Retinal pigment epithelial cell (primary cell): ENCODE data around the gene SIX1.

Source experiments
- DNase-seq: peaks from one replicate; pipeline ENCODE4 v3.0.0-alpha.2; 2010; ENCODE audit warnings: low read depth
- H3K4me3 ChIP-seq: 2 replicates; pipeline ENCODE4 v1.5.1; 2011; ENCODE audit warnings: mild to moderate bottlenecking, low read length, control low read depth, moderate library complexity
- TF ChIP-seq, protein P1 (sequence below): conservative IDR thresholded peaks from 2 replicates; pipeline ENCODE4 v1.5.1; 2011; ENCODE audit warnings: low read depth, low read length, control low read depth, inconsistent platforms

The SIX1 gene

DNA sequence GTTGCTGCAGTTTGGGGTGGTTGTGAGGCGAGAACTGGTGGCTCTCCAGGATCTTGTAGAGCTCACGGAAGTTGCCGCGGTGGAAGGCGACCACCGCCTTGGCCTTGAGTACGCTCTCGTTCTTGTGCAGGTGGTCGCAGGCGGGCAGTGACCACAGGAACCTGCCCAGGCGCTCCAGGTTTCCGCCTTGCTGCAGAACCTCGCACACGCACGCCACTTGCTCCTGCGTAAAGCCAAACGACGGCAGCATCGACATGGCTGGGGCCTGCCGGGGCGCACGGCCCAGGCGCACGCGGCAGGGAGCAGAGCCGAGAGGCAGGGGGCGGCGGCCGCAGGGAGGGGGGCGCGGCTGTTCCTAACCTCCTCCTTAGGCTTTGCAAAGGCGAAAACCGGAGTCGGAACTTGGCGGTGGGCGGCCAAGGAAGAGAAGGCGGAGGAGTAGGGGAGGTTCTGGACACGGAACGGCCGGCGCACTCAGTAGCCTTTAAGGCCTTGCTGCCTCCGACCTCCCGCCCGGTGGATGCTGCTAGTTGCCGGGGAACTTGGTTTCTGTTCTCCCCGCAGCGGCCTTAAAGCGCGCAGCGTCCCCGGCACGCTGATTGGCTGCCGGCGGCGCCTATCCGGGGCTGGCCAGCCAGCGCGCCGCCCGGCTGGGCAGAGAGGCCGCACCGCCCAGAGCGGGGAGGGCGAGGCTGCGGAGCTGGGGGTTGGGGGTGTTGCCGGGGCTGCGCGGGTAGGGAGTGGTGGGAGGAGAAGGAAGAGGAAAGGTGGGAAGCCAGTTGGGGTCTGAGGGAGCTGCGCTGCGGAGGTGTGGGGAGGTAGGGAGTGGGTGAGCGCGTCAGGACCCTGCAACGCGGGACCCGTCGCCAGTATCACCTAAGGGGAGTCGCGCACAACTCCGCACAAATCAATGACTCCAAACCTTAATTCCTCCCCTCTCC, at the start of gene SIX1:
TSS of gene SIX1 (minus strand) at position 544 of the 941 bp plus-strand sequence. CDS start at position 256, 288 bp downstream.
- DNase-seq = peak; percentile 34
- H3K4me3 ChIP-seq = peak within 1 kb of the TSS; percentile 40
- TF ChIP-seq, protein P1, sequence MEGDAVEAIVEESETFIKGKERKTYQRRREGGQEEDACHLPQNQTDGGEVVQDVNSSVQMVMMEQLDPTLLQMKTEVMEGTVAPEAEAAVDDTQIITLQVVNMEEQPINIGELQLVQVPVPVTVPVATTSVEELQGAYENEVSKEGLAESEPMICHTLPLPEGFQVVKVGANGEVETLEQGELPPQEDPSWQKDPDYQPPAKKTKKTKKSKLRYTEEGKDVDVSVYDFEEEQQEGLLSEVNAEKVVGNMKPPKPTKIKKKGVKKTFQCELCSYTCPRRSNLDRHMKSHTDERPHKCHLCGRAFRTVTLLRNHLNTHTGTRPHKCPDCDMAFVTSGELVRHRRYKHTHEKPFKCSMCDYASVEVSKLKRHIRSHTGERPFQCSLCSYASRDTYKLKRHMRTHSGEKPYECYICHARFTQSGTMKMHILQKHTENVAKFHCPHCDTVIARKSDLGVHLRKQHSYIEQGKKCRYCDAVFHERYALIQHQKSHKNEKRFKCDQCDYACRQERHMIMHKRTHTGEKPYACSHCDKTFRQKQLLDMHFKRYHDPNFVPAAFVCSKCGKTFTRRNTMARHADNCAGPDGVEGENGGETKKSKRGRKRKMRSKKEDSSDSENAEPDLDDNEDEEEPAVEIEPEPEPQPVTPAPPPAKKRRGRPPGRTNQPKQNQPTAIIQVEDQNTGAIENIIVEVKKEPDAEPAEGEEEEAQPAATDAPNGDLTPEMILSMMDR = no peak

DNA sequence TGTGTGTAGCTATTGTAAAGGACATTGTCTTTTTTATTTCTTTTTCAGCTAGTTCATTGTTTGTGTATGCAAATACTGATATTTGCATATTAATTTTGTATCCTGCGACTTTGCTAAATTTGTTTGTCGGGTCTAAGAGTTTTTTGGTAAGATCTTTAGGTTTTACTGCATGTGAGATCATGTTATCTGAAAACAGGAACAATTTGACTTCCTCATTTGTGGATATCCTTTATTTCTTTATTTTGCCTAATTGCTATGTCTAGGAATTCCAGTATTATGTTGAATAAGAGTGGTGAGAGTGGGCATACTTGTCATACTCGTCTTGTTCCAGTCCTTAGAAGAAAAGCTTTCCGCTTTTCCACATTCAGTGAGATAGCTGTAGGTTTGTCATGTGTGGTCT, 46.0 kb upstream of the SIX1 start:
- DNase-seq = no peak
- TF ChIP-seq, protein P1 = no peak
- no peak overlapping the region for H3K4me3 ChIP-seq

DNA sequence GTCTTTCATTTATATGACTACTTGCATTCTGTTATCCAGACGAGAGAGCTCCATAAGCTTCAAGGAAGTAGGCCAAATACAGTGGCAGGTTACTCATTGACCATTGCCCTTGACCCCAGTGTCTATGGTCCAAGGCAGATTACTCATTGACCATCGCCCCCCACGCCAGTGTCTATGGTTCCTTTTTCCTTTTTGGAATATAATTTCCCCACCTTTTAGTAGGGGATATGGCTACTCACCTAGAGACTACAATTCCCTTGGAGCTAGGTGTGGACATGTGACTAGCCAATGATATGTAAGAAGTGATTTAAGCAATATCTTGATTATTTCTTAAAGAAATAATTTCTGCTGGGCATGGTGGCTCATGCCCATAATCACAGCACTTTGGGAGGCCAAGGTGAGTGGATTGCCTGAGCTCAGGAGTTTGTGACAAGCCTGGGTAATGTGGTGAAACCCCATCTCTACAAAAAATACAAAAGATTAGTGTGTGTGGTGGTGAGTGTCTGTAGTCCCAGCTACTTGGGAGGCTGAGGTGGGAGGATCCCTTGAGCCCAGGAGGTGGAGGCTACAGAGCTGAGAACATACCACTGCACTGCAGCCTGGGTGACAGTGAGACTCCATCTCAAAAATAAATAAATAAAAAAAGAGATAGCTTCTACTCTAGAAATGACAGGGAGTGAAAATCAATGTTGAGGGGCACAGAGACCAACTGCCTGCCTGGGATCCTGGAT, 42.3 kb upstream of the SIX1 start:
- no peak for DNase-seq
- TF ChIP-seq, protein P1 = no peak
- H3K4me3 ChIP-seq = no peak overlapping the region

DNA sequence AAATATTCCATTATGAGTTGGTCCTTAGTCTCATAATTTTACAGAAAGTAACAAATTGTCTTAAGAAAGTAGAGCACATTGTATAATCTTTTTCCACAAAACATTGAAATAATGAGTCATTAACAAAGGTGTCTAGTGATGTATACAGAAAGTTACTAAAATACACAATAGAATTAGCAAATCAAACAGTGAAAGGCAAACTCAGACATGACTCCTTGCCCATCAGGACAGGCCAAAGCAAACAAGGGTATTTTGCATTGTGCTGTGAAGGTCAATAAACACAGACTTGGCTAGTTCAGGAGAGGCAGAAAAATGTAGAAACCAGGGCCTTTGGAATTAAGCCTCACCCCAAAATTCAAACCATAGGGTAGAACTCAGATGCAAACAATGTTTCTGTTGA, 37.6 kb upstream of the SIX1 start:
- TF ChIP-seq, protein P1 = no peak
- DNase-seq = no peak
- H3K4me3 ChIP-seq = no peak overlapping the region

DNA sequence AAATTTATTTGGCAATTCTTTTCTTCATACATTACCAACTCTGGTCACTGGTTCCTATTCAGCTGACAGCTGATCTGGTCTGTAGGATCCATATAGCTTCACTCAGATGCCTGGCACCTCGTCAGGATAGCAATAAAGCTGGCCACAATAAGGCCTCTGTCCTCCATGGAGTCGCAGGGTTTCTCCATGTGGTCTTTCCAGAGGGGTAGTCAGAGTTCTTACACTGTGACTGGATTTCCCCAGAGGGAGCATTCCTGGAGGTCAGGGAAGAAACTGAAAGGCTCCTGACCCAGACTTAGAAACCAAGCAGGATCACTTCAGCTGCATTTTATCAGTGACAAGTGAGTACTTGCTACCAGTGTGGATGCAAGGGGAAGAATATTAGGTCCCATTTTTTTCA, 34.9 kb upstream of the SIX1 start:
- TF ChIP-seq, protein P1 = no peak
- DNase-seq = no peak
- no peak overlapping the region for H3K4me3 ChIP-seq

DNA sequence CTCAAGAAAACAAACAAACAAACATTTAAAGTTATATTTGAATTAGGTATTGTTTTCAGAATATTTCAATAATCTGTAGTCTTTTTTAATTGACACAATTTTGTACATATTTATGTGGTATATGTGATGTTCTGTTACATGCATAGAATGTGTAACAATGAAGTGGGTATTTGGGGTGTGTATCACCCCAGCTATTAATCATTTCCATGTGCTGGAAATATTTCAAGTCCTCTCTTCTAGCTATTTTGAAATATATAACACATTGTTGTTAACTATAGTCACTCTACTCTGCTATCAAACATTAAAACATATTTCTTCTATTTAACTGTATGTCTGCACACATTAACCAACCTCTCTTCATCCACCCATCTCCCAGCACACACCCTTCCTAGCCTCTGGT, 32.0 kb upstream of the SIX1 start:
- no peak for DNase-seq

More for the DNA sequence above, 32.0 kb upstream of the SIX1 start:
- TF ChIP-seq, protein P1 = no peak
- no peak overlapping the region for H3K4me3 ChIP-seq
